Fibroblast of skin of right quadriceps (primary cell): Measurements from ENCODE around the gene DSP.

Experiments
- DNase-seq: peaks from one replicate; pipeline ENCODE4 v3.0.0-alpha.2; 2013

DSP gene

GRCh38 chr6:7535498-7535897 is 6.0 kb upstream of the DSP start:
- peak; percentile 76 for DNase-seq

- DNase-seq = no peak
Observed at GRCh38 chr6:7537565-7538174, 3.8 kb upstream of the DSP start.

- DNase-seq = no peak
Observed at GRCh38 chr6:7538484-7538883, 3.0 kb upstream of the DSP start.

DNA sequence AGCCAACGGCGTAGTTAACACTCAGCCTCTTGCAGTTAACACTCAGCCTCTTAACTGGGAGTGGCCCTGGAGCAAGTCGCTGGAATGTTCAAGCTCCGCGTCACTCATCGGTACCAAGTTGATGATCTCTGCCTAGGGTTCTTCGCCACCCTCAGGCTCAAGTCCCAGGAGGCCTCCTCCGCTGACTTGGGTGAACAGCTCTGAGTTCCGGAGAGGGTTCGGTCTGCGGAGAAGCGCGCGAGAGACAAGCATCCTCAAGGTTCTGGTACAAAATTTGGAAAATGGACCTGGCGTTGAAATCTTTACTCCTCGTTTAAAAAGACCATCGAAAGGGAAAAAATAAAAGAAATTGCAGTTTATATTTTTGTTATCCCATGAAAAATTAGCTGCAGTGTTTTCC is 876 bp upstream of the DSP start:
- peak; percentile 31 for DNase-seq

- peak; percentile 17 for DNase-seq
Observed at GRCh38 chr6:7542065-7542873, 798 bp downstream of the DSP start.

- peak; percentile 58 for DNase-seq
Observed at GRCh38 chr6:7542874-7543624, 1.6 kb downstream of the DSP start.

- DNase-seq = no peak
Observed at GRCh38 chr6:7543789-7544424, 2.4 kb downstream of the DSP start.

GRCh38 chr6:7544597-7544996 is 3.1 kb downstream of the DSP start:
- no peak for DNase-seq

GRCh38 chr6:7545316-7546019 is 4.0 kb downstream of the DSP start:
- DNase-seq = no peak

GRCh38 chr6:7546020-7546369 is 4.5 kb downstream of the DSP start:
- no peak for DNase-seq

GRCh38 chr6:7546383-7546782 is 4.9 kb downstream of the DSP start:
- DNase-seq = no peak

DNA sequence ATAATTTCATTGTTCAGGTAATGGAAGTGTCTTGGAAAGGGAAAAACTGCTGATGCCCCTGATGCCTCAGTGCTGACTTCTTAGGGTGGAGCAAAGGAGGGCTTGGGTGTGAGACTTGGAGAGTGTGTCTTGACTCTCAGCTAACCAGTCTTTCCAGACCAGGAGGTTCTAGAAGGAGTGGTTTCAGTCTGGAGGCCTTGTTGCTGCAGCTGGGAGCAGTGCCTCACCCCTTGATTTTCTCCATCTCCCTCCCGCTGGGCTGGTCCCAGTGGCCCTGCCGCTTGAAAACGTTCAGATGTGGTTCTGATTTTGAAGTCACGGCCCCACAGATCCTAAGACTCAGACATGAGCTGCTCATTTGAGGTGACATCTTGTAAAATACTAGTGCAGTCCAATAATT is 5.4 kb downstream of the DSP start:
- DNase-seq = no peak

GRCh38 chr6:7547315-7547714 is 5.8 kb downstream of the DSP start:
- DNase-seq = no peak

DNA sequence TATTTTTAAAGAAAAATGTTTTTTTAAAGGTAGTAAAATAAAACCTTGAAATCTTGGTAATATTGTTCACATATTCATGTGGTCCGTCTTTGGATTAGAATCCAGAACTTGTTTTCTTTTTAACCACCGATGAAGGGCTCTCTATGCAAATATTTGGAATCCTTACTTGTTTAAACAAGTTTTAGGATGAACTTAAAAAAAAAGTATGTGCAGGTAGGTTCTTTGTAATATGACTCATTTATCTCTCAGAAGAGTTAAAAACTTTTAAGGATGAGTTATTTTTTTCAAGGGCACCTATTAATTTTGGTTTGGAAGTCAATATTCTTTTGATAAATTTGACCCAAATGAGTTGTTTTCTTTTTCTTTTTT is 8.9 kb downstream of the DSP start:
- DNase-seq = no peak

DNA sequence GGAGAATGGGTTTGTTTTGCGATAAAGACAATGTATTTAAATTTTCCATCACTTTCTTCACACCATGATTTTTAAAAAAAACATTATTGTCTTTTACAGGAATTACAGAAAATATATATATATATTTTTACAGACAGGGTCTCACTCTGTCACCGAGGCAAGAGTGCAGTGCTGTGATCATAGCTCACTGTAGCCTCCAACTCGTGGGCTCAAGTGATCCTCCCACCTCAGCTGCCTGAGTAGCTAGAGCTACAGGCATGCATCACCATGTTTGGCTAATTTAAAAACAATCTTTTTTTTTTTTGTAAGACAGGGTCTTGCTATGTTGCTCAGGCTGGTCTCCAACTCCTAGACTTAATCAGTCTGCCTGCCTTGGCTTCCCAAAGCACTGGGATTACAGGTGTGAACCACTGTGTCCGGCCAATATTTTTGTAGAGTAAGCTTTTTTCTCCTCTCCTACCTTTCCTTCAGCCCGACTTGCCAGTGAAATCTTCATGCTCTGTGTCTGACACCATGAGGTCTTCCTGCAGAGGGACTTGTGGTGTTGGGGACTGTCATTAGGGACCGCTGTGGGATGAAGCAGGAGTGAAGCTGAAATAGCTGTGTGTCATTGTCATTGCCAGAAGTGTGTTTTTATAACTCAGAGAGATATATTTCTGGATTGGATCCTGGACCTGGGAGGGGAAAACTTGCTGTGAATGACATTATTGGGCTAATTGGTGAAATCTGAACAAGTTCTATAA is 13.2 kb downstream of the DSP start:
- no peak for DNase-seq

GRCh38 chr6:7555671-7556070 is 14.2 kb downstream of the DSP start:
- DNase-seq = no peak

- no peak for DNase-seq
Observed at GRCh38 chr6:7556394-7557106, 15.1 kb downstream of the DSP start.

- no peak for DNase-seq
Observed at GRCh38 chr6:7557652-7558051, 16.2 kb downstream of the DSP start.

DNA sequence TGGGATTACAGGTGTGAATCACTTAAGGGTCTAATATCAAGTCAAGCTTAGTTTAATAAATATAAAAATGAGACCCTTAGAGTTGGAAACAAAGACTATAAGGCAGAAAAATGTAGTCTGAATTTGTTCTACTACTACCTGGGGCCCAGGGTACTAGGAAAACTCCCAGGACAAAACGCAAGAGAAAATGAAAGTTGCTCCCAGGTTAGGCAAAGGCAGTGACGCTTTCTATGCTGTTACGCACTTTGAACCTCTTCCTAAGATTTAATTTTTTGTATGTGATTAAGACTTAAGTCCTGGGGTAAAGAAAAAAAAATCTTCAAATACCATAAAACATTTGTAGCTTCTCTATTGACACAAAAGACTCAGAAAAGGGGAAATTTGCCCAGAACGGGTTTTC is 17.3 kb downstream of the DSP start:
- DNase-seq = no peak

DNA sequence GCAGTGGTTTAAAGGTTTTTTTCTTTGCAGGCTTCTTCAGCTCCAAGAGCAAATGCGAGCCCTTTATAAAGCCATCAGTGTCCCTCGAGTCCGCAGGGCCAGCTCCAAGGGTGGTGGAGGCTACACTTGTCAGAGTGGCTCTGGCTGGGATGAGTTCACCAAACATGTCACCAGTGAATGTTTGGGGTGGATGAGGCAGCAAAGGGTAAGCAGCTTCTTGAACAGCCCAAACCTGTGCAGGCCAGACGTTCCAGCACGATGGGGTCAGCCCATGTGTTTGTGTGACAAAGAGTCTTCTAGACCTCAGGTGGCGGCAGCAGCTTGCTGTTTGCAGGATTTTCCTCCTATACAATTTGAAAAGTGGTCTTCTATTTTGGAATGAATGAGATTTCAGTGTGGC is 17.7 kb downstream of the DSP start:
- no peak for DNase-seq

DNA sequence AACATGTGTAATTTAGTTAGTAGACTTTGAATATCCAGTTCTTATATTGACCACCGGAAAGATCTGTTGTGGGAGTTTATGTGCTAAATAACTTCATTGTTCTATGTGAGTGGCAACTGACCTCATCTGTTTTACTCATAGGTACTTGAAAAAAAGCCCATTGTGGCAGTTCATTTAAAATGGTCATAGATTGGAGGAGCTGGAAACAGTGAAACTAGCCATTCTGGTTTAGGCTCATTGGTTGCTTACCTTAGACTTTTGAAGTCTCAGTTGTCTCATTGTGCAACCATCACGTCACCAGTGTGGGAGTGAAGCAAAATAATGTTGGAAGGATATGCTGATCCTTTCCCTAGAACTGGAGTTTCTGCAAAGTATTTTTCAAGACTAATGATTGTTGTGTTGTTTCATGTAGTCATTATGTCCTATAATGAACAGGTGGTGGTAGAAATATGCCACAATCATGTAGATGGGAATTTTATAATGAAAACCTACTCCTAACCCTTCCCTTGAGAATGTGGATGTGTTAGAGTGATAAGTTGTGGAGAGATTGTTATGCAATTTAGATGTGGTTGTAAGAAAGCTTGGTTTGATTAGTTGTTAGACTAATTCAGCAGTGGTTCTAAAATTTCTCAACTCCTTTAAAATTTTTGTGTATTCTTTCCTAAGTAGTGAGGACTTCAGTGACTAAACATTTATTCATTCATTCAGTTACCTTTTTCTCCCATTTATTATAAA is 18.3 kb downstream of the DSP start:
- no peak for DNase-seq
